ENCODE results near the gene ECSCR.

The ECSCR gene

DNA sequence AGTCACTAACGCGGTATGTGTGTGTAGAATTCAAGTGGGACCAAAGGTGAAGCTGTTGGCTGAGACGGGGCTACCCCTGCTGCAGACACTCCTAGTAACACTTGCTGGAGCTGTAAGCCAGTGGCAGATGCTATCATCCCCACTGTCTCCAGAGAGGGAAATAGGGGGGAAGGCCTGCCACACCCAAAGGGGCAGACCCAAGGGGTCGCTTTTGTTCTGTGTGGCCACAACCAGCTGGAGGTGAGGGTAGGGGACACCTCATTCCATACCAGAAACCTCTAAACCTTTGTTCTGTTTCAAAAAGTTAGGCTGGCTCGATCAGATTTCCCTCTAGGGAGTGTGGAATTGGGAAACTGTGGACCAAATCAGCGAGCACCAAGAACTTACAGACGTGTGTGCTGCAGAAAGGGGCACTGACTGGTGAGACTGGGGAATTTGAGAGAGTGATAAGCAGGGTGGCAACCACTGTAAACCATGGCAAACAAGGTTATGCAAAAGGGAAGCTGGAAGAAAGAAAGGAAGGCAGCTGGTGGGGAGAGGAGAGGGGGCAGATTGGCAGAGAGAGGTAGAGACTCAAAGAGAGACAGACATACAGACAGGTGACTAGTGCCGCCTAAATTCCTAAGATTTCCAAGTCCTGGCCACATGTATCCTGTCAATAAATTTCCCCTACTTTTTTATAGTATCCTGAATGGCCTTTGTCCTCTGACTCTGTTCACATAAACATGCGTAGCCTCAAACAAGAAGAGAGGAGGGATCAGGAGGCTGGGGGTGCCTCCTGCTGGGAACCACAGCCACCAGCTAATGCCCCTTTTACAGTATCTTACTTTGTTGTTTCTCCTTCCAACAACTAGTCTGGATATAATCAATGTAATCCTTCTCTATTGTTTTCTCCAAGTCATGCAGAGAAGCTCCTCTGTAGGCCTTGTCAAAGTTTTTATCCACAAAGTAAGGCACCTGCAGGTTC is 43.0 kb downstream of the ECSCR start:
- H3K4me3 ChIP-seq (replicated peaks in 1 of 2; ENCODE audit: low read depth in 2 of 2, low read length in 2 of 2): no peak overlapping the region
- no peak for TF ChIP-seq CTCF (IDR thresholded peaks at IDR 0.05; ENCODE audit: low read depth, low read length)
- DNase-seq (ENCODE audit: low read depth in 2 of 2): no peak

- no peak for TF ChIP-seq CTCF (IDR thresholded peaks at IDR 0.05; ENCODE audit: low read depth, low read length)
- no peak overlapping the region for H3K4me3 ChIP-seq (replicated peaks in 1 of 2; ENCODE audit: low read depth in 2 of 2, low read length in 2 of 2)
- DNase-seq (ENCODE audit: low read depth in 2 of 2): no peak
These were observed 43.8 kb downstream of the ECSCR start for GRCh38 chr5:139418793-139419192.

- no peak for TF ChIP-seq CTCF (IDR thresholded peaks at IDR 0.05; ENCODE audit: low read depth, low read length)
- peak in 1 of 2 donors; percentile 44 for DNase-seq (ENCODE audit: low read depth in 2 of 2)
- H3K4me3 ChIP-seq (replicated peaks in 1 of 2; ENCODE audit: low read depth in 2 of 2, low read length in 2 of 2): no peak overlapping the region
These were observed 45.3 kb downstream of the ECSCR start for GRCh38 chr5:139417214-139417613.

- no peak overlapping the region for H3K4me3 ChIP-seq (replicated peaks in 1 of 2; ENCODE audit: low read depth in 2 of 2, low read length in 2 of 2)
- no peak for DNase-seq (ENCODE audit: low read depth in 2 of 2)
- no peak for TF ChIP-seq CTCF (IDR thresholded peaks at IDR 0.05; ENCODE audit: low read depth, low read length)
These were observed 45.9 kb downstream of the ECSCR start for GRCh38 chr5:139416651-139417050.

- H3K4me3 ChIP-seq (replicated peaks in 1 of 2; ENCODE audit: low read depth in 2 of 2, low read length in 2 of 2): no peak overlapping the region
- TF ChIP-seq CTCF (IDR thresholded peaks at IDR 0.05; ENCODE audit: low read depth, low read length): no peak
- no peak for DNase-seq (ENCODE audit: low read depth in 2 of 2)
These were observed 46.7 kb downstream of the ECSCR start for GRCh38 chr5:139415869-139416268.

- DNase-seq (ENCODE audit: low read depth in 2 of 2): no peak
- TF ChIP-seq CTCF (IDR thresholded peaks at IDR 0.05; ENCODE audit: low read depth, low read length): no peak
- H3K4me3 ChIP-seq (replicated peaks in 1 of 2; ENCODE audit: low read depth in 2 of 2, low read length in 2 of 2): no peak overlapping the region
These were observed 47.2 kb downstream of the ECSCR start for GRCh38 chr5:139415221-139415861.
